HG03439 (cell line): Measurements from ENCODE around the gene ADAMTS13.

Source experiments
- ATAC-seq: cut with Tn5 transposase; IDR thresholded peaks from one replicate; pipeline ENCODE4 v1.9.1; 2021; ENCODE audit warnings: mild to moderate bottlenecking, moderate library complexity; ENCODE audit not compliant: unreplicated experiment

Gene ADAMTS13

DNA sequence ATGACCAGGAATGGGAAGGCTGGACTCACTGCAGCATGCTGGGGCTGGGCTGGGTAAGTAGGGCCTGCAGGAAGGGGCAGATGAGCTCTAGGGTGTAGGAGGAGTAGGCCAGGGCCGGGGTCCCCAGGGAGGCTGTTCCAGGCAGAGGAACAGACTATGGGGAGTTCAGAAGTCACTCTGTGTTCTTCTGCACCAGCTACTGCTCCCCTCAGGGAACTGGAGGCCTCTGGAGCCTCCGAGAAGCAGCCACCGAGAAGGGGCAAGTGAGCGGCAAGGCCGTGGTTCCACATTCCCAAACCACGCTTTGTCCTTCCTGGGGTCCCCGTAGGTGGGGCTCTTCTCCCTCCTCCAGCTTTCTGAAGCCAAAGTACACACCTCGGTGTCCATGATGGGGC lies 65.2 kb downstream of the ADAMTS13 start:
- ATAC-seq: no peak

DNA sequence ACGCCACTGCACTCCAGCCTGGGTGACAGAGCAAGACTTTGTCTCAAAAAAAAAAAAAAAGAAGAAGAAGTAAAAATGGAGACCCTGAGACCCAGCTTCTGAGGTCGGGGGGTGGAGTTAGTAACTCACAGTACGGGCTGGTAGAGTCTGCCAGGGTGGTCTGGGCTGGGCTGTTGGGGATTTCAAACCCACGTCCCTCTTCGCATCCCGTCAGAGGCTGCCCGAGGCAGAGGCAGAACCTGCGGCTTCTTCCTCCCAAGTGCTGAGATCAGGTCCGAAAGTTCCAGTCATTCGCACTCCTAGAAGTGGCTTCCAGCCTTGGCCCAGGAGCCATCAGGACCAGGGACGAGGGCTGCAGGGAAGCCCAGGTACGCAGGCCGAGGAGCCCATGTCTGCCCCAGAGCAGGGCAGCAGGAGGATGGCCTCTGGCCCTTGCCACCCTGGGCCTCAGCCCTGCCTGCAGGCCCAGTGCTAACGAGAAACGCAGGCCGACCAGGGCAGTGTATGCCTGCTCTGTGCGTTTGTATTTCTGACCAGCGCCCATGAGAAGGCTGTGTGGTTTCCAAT lies 66.6 kb downstream of the ADAMTS13 start:
- no peak for ATAC-seq

DNA sequence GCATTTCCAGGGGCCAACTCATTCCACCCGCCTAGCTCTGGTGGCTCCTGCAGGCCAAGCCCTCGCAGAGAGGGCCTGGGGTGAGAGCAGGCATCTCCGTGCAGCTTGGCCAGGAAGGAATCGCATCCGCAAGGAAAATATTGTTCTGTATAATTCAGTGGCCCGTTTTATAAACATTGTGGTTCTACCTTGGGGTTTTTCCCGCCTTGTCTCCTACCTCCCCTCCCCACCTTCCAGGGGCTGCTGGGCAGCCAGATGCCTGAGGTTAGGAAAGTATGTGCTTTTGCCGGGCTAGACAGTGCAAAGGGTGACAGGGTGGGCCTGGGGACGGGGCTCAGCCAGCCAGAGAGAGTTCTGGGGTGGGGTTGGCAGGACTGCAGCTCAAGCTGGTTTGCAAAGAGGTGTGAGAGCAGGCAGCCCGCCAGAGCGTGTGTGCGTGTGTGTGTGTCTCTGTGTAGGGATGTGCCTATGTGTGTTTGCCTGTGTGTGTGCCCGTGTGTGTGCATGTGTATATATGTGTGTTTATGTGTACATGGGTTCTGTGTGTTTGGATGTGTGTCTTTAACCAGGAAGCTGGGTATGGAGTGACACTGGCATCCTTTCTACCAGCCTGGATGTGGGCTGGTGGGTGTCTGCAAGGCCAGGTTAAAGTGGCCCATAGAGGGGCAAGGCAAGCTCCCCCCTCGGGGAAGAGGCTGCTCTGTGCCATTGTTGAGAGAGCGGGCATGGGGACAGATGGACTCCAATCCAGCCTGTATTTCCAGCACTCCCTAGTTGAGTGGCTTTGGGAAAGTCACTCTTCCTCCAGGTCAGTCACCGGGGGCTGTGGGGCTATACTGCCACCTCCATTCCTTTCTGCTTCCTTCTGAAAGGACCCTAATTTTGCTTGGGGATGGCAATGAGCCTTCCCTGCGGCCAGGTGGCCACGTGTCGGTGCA lies 67.4 kb downstream of the ADAMTS13 start:
- no peak for ATAC-seq

DNA sequence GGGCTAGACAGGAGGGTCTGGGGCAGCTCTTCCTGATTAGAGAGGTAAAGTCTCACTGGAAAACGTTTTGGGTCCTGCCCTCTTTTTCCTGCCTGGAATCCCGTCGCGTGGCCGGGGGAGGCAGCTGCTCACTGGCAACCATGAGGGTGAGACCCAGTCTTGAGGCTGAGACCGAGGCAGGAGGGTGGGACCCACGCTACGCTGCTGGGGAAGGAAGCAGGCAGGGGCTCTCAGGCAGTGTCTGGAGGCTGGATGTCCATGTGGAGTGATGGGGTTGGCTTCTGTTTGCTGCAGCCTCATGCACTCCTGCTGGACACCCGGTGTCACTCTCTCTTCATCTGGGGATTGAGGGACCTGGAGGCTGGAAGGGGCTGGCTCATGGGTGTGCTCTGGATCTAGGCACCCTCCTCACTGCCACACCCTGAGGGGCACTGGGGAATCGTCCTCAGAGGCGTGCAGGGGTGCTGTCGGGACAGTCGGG lies 68.1 kb downstream of the ADAMTS13 start:
- ATAC-seq: no peak

DNA sequence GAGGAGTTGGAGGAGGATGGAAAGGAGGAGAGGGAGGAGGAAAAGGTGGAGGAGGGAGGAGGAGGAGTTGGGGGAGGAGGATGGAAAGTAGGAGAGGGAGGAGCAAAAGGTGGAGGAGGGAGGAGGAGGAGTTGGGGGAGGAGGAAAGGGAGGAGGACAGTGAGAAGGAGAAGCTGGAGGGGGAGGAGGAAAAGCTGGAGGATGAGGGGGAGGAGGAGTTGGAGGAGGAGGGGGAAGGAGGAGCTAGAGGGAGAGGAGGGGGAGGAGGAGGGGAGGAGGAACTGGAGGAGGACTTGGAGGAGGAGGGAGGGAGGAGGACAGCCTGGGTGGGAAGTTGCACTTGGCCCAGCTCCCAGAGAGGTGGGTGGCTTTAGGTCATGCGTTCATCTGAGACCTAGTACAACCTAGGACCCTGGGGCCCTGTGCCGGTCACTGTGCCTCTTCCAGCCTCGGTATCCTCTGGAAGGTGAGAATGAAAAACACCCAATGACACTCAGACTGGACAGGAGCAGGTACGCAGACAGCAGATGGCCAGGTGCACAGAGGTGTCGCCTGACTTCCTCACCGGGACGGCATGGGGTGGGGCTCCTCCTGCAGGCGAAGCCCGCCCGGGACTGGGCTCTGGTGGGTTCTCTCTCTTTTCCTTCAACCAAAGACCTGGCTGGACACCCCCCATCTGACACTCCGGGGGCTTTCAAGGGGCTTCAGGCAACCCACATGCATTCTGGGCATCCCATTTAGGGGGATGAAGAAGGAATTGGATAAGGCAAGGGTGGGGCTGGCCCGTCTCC lies 68.9 kb downstream of the ADAMTS13 start:
- ATAC-seq: no peak

DNA sequence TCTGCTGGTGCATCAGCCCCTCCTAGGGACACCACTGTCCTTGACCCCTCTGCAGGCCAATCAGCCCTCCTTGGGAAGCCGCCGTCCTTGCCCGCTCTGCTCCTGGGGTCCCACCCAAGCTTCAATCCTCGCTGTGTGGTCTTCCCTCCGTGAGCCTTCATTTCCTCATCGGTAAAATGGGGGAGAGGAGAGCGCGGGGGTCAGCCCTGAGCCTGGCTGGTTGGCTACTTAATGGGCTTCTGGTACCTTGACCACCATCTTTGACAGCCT lies 69.4 kb downstream of the ADAMTS13 start:
- ATAC-seq: no peak

DNA sequence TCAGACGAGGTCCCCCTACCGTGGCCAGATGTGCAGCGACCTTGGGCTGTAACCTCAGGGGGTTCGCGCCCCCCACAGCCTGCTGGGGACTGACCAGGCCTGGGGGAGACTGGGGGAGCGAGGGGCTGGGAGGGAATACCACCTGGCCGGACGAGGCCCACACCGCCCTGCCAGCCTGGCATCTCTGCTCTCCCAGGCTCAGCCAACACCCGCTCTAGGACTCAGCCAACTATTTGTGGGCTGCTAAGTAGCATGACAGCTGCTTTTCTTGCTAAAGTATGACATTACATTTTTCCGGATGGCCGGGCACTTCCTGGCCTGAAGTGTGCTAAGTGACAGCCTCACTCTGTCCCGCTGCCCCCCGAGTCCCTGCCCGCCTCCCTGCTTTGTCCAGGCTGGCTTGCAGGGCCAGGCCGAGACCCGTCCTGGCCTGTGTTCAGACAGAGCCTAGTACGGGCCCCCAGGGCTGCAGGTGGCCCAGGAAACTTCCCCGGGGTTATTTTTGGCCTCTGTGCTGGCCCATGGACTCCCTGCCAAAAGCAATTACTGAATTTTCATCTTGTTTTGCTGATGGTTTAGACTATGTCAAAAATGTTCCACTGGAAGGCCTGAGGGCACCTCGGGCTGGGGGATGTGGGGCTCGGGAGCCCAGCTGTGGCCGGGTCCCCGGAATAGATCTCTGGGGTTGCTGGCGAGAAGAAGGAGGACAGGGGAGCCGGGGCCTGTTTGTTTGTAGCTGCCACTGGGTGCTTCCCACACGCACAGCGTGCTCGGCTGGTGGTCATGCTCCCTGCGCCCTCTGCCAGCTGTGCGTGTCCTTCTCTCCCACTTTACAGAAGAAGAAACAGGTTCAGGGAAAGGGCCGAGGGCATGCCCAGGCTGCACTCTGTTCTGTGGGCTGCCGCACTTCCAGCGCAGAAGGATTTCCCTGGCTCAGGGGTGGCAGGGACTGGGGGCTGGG lies 70.2 kb downstream of the ADAMTS13 start:
- ATAC-seq: no peak

DNA sequence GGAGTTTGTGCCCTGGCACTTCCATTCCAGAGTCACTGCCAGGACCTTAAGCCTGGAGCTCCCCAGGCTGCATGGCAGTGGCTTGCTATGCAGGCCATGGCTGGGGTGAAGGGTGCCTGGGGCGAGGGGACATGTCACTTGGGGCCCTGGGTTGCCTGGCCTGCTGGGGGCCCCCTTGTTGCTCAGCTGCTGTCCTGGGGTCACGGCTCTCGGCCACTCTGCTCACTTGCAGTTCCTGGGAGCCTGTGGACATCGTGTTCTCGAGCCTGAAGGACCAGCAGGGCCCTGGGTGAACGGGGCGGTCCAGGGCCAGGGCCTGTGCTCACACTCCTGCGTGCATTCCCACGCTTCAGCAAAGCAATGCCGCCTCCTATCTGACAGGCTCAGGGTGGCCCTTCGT lies 71.3 kb downstream of the ADAMTS13 start:
- ATAC-seq: no peak

DNA sequence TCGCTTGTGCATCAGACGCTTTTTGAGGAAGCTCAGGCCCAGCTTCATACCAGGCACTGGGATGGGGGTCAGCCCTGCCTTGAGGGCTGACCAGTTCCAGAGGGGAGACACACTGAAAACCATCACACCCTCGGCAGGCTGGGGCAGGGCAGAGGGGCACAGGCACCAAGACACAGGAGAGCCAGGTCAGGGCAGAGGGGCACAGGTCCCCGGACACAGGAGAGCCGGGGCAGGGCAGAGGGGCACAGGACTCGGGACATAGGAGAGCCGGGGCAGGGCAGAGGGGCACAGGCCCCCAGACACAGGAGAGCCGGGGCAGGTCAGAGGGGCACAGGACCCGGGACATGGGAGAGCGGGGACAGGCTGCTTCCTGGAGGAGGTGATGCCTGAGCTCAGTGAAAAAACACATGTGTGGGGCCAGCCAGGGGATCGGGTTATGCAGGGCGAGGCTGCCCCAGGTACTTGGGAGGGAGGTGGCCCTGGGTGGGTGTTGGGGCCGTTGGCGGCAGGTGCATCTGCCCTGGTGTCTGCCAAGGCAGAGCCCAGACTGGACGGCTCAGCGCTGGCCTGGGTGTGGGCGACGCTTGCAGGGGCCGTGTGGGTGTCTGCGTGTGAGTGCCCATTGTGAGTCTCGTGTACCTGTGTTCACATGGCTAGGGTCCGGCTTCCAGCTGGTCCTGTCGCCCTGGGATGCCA lies 71.8 kb downstream of the ADAMTS13 start:
- no peak for ATAC-seq

DNA sequence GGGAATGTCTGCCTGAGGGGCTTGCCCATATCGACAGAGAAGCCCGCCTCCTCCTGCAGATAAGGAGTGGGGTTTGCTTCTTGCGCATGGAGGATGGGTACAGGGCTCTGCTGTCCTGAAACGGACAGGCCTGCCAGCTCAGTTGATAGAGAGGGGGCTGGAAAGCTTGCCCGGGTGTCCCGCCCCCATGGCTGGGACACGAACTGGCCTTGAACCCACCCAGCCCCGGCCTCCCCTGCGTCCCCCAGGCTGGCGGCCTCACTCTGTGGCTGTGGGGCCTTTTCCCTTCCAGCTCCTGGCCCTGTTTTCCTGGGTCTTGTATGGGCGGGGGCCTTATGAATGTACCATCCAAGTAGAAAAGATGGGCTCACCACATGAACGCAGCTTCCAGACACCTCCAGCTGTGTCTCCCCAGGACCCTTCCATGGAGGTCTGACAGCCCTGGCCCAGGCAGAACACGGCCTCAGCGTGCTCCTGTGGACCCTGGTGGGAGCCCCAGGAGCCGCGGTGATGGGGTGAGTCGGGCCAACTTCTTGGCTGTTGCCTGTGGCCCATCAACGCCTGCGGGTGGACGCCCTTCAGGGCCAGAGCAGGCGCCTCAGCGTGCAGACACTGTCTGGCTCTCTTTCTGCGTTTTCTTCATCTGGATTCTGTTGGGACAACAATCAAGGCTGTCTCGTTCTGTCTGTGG lies 72.6 kb downstream of the ADAMTS13 start:
- no peak for ATAC-seq

DNA sequence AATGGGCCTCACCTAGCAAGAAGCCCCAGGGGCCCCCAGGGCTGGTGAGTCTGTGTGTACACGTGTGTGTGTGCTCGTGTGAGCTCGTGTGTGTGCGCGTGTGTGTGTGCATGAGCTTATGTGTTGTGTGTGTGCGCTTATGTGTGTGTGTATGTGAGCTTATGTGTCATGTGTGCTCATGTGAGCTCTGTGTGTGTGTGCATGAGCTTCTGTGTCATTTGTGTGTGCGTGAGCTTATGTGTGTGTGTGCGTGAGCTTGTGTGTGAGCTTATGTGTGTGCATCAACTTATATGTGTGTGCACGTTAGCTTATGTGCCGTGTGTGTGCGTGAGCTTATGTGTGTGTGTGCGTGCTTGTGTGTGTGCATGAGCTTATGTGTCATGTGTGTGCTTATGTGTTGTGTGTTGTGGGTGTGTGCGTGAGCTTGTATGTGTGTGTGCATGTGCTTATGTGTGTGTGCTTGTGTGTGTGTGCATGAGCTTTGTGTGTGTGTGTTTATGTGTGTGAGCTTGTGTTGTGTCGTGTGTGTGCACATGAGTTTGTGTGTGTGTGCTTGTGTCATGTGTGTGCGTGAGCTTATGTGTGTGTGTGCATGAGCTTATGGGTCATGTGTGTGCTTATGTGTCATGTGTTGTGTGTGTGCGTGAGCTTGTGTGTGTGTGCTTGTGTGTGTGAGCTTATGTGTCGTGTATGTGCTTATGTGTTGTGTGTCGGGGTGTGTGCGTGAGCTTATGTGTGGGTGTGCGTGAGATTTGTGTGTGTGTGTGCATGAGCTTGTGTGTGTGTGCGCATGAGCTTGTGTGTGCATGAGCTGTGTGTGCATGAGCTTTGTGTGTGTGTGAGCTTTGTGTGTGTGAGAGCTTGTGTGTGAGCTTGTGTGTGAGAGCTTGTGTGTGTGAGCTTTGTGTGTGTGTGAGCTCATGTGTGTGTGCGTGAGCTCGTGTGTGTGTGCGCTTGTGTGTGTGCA lies 73.4 kb downstream of the ADAMTS13 start:
- ATAC-seq: no peak

DNA sequence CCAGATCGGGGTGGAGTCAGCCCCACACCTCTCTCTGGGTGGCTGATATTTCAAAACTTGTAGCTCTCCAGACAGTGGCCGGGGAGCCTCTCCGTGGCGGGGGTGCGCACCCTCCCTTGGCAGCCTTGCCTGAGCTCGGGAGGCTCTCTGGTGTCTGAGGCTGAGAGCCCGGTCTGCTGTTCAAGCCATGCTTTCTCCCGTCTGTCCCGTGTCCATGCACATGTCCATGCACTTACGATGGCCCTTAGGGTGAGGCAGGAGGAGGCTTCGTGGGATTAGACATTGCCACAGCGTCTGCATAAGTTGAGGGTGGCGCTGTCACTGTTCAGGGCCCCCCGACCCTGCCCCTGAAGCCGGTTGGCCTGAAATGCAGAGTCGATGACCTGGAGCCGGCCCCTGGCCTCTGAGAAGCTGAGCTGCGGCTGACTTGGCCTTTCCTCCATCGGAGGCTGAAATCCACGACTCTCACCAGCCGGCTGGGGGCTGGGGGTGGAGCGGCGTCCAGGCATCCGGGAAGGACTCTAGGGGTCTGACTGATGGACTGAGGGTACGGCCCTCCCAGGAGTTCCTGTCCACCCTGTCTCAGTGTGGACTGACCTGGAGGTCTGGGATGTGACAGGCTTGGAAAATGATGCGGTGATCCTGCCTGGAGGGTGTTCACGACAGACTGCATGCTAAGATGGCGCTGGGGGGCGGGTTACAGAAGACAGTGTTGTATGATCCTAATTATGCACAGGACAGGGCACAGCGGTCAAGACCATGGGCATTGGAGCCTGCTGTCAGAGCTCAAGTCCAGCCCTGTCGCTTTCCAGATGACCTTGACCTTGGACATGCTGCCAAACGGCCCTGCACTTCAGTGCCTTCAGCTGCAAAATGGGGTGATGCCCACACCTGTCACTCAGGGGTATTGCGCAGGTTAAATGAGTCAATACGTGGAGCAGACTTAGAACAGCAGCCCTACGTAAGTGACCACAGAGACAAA lies 75.0 kb downstream of the ADAMTS13 start:
- ATAC-seq: no peak

DNA sequence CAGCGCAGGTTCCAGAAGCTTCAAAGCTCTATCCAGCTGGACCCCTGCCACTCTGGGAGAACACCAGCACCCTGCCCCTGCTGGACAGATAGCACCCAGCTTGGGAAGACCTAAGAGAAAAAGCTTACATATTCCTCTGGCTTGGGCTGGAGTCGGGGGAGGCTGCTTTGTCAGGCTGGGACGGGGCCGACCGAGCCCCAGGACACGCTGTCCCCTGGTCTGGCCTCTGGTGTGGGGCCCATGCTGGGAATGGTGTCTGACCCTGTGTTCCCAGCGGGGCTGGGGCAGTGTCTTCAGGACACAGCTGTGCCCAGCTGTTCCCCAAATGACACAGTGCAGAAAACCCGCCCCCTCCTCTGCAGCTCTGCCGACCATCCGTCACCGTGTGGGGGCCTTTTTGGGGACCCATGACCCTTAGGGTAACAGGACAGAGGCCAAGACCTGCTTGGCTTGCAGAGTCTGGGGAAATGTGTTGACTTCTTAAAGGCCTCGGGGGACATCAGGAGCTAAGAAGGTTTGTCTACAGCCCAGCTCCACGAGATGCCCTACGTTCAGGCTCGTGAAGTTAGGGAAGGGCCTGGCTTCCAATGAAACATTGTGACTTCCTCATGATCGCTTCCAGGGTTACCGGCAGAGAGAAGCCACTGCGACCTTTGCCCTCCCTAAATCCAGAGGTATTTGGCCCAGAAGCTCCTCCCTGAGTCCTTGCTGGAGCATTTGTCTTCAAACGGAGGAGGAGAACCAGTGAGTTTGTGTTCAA lies 77.1 kb downstream of the ADAMTS13 start:
- no peak for ATAC-seq

DNA sequence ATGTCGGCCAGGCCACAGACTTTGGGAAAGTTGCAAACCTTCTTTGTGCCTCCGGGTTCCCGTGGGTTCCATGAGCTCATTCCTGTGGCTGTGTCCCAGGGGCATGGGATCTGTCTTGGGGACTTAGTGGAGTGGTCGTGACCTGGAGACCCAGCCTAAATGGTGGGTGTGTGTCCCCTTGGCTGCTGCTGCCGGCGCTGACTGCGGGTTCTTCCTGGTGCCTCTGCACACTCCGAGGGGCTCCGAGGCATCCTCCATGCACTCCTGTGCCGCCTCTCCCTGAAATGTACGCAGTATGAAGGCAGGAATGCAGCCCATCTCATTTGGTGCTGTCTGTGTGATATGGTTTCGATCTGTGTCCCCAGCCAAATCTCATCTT lies 77.7 kb downstream of the ADAMTS13 start:
- ATAC-seq: no peak

DNA sequence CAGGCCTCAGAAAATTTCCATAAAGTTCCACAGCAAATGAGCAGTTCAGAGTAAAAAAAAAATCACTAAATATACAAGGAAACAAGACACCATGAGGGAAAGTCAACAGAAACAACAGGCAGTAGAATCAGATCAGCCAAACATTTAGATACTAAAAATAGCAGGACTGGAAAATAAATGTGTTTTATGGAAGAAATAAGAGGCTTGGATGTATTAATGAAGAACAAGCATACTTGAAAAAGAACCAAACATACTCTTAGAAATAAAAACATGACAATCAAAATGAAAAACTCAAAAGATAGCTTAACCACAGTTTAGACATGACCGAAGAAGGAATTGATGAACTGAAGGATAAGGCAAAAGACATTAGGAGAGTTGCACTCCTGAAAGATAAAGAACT lies 79.9 kb downstream of the ADAMTS13 start:
- ATAC-seq: no peak

DNA sequence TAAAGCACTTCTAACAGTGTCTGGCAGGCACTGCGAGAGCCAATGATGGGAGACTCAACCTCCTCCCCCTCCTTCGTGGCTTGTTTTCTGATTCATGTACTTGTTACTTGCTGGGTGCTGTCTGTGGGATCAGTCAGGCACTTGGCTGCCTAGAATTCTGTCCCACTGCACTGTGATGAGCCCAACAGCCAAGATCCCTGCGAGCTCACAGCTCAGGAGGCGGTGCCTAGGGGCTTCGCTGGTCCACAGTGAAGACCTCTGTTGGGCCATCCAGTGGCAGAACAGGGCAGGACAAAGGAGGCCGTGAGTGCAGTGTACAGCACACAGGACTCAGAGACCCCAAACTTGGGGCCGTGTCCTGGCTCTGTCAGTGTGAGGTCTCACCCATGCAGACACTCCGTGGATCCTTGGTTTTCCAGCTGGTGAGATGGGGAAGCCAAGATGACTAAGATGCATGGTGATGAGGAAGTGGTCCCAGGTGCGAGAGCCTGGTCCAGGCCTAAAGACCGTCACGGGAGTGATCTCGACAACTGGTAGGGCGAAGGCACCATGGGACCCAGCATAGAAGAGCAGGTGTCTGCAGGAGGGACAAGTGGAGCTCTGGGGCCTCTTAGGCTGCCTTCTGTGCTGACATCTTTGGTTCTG lies 83.1 kb downstream of the ADAMTS13 start:
- no peak for ATAC-seq
